Esophagus muscularis mucosa (tissue), 4 donors: Measurements from ENCODE around the gene ATP11A. TPM values are rescaled to one million over a fixed set of nuclear protein-coding genes. Genes with fewer than 3 reads are reported as not detected.

Experiments
- DNase-seq: peaks from one replicate; pipeline ENCODE4 v3.0.0-alpha.2; 2017; ENCODE audit errors: extremely low spot score
- H3K27ac ChIP-seq, 4 donors: fragments of 200-600 bp; sonication (generic); replicated peaks in 1 of 4; 1 replicate in 3 of 4; 2 replicates in 1 of 4; pipeline ENCODE4 v1.5.1; 2016 to 2019; ENCODE audit warnings: mild to moderate bottlenecking in 1 of 4
- H3K27me3 ChIP-seq, 4 donors: fragments of 200-600 bp; sonication (generic); one replicate each; pipeline versions ENCODE4 v1.5.1 to v1.6.0; 2016 to 2019
- H3K36me3 ChIP-seq, 4 donors: fragments of 200-600 bp; sonication (generic); one replicate each; pipeline ENCODE4 v1.5.1; 2016 to 2019
- H3K4me1 ChIP-seq, 4 donors: fragments of 200-600 bp; sonication (generic); one replicate each; pipeline ENCODE4 v1.5.1; 2016 to 2019
- H3K4me3 ChIP-seq, 4 donors: fragments of 200-600 bp; sonication (generic); 1 replicate in 2 of 4; 2 replicates in 2 of 4; pipeline ENCODE4 v1.5.1; 2016 to 2019; ENCODE audit warnings: mild to moderate bottlenecking in 4 of 4, moderate library complexity in 1 of 4
- H3K9me3 ChIP-seq, 4 donors: fragments of 200-600 bp; sonication (generic); 1 replicate in 3 of 4; 2 replicates in 1 of 4; pipeline ENCODE4 v1.5.1; 2016 to 2019
- CTCF ChIP-seq, 3 experiments: fragments of 200-600 bp in 2 of 3; fragments of 450-650 bp in 1 of 3; sonication (generic) in 2 of 3; IDR thresholded peaks; one replicate each; pipeline ENCODE4 v1.5.1; 2017 to 2019; ENCODE audit warnings: antibody characterized with exemption in 3 of 3, mild to moderate bottlenecking in 2 of 3, moderate library complexity in 1 of 3
- EP300 ChIP-seq: sonication (generic); formaldehyde crosslinking; IDR thresholded peaks from one replicate; pipeline ENCODE4 v1.6.1; 2017; ENCODE audit warnings: antibody characterized with exemption
- POLR2A ChIP-seq: fragments of 450-650 bp; IDR thresholded peaks from one replicate; pipeline ENCODE4 v1.6.1; 2017; ENCODE audit warnings: antibody characterized with exemption, moderate library complexity, mild to moderate bottlenecking, low read depth
- POLR2AphosphoS5 ChIP-seq, 2 donors: sonication (generic); formaldehyde crosslinking; IDR thresholded peaks; one replicate each; pipeline ENCODE4 v1.6.1; 2017; ENCODE audit warnings: antibody characterized with exemption in 2 of 2
- WGBS: methylation state at CpG from one replicate; pipeline ENCODE4 v1.1.5; 2018; 5-methylcytosine and 5-hydroxymethylcytosine counted together
- intact Hi-C: fragments of 100-400 bp; cut with DNase I; formaldehyde crosslinking; loops from one replicate; pipeline ENCODE4 v1.15.1; 2023
- total RNA-seq, 4 donors: library from RNA; depleted of rRNA; stranded (reverse); fragments of >200 nt; gene quantifications; one replicate each; pipeline versions ENCODE4 v1.1.0 to v1.2.1, GENCODE V29; 2016

Gene ATP11A
- total RNA-seq, 4 donors from 2014 or later: 11.2 to 27.8 (median 14.3) TPM

GRCh38 chr13:112899281-112900225, 209.7 kb downstream of the ATP11A start:
- WGBS: 92% methylated on average over 29 of the region's 29 CpGs
- no peak overlapping the region for H3K27ac ChIP-seq

GRCh38 chr13:112900226-112900600, 210.4 kb downstream of the ATP11A start:
- H3K4me1 ChIP-seq: peaks cover 4 to 5% (median 4%) of the 10 kb centered on the region in 4 donors
- no peak for DNase-seq

More at GRCh38 chr13:112899281-112900225, 209.7 kb downstream of the ATP11A start:
- H3K4me3 ChIP-seq: no peak overlapping the region
- TF ChIP-seq POLR2A (no peak), POLR2AphosphoS5 (IDR thresholded peaks at IDR 0.05) (no peak), EP300 (no peak), CTCF (IDR thresholded peaks at IDR 0.05) (no peak)
- H3K36me3 ChIP-seq: no peaks in the 10 kb centered on the region
- intact Hi-C loops: no loop called here
- peaks cover 0 to 5% (median 1%) of the 10 kb centered on the region in 4 donors for H3K9me3 ChIP-seq
- no peak for DNase-seq
- H3K4me1 ChIP-seq: peaks cover 10 to 12% (median 11%) of the 10 kb centered on the region in 4 donors
- peaks cover 0 to 62% (median 18%) of the 10 kb centered on the region in 4 donors for H3K27me3 ChIP-seq

GRCh38 chr13:112900691-112901091, 210.9 kb downstream of the ATP11A start:
- H3K27ac ChIP-seq: no peak overlapping the region
- DNase-seq: no peak
- H3K9me3 ChIP-seq: peaks cover 0 to 14% (median 7%) of the 10 kb centered on the region in 4 donors
- intact Hi-C loops: no loop called here
- 77% methylated on average over 8 of the region's 8 CpGs for WGBS
- H3K4me1 ChIP-seq: peaks cover 0 to under 1% (median 0%) of the 10 kb centered on the region in 4 donors
- H3K36me3 ChIP-seq: no peaks in the 10 kb centered on the region
- H3K4me3 ChIP-seq: no peak overlapping the region
- peaks cover 0 to 57% (median 7%) of the 10 kb centered on the region in 4 donors for H3K27me3 ChIP-seq
- no peak for TF ChIP-seq POLR2AphosphoS5 (IDR thresholded peaks at IDR 0.05)
- no peak for TF ChIP-seq POLR2A
- TF ChIP-seq EP300: no peak
- TF ChIP-seq CTCF (IDR thresholded peaks at IDR 0.05): no peak

More at GRCh38 chr13:112900226-112900600, 210.4 kb downstream of the ATP11A start:
- WGBS: 91% methylated on average over 9 of the region's 9 CpGs
- peaks cover 0 to 11% (median 5%) of the 10 kb centered on the region in 4 donors for H3K9me3 ChIP-seq
- H3K27ac ChIP-seq: no peak overlapping the region
- no peak overlapping the region for H3K4me3 ChIP-seq
- peaks cover 0 to 57% (median 11%) of the 10 kb centered on the region in 4 donors for H3K27me3 ChIP-seq
- intact Hi-C loops: no loop called here
- H3K36me3 ChIP-seq: no peaks in the 10 kb centered on the region
- TF ChIP-seq CTCF (IDR thresholded peaks at IDR 0.05) (no peak), POLR2A (no peak), EP300 (no peak), POLR2AphosphoS5 (IDR thresholded peaks at IDR 0.05) (no peak)

- 68% methylated on average over 14 of the region's 14 CpGs for WGBS
- DNase-seq: no peak
- Histone ChIP-seq H3K9me3 (peaks cover 0 to 14% (median 7%) of the 10 kb centered on the region in 4 donors), H3K4me3 (no peak overlapping the region), H3K27ac (no peak overlapping the region), H3K4me1 (no peaks in the 10 kb centered on the region), H3K27me3 (peaks cover 0 to 51% (median 1%) of the 10 kb centered on the region in 4 donors), H3K36me3 (no peaks in the 10 kb centered on the region)
- intact Hi-C loops: no loop called here
- TF ChIP-seq CTCF (IDR thresholded peaks at IDR 0.05): no peak
- no peak for TF ChIP-seq POLR2A
- no peak for TF ChIP-seq POLR2AphosphoS5 (IDR thresholded peaks at IDR 0.05)
- no peak for TF ChIP-seq EP300
Measured at GRCh38 chr13:112902101-112902651, 212.3 kb downstream of the ATP11A start.
